GM21529 (cell line): ENCODE measurements around the gene CRYGN.

Experiments used
- ATAC-seq: cut with Tn5 transposase; IDR thresholded peaks from one replicate; pipeline ENCODE4 v1.9.1; 2021; ENCODE audit not compliant: unreplicated experiment

Gene CRYGN

GRCh38 chr7:151427705-151428377 lies 12.1 kb downstream of the CRYGN start:
- no peak for ATAC-seq

- ATAC-seq: no peak
Observed at GRCh38 chr7:151426904-151427704, 12.8 kb downstream of the CRYGN start.

GRCh38 chr7:151426441-151426903 lies 13.5 kb downstream of the CRYGN start:
- no peak for ATAC-seq

GRCh38 chr7:151425670-151426440 lies 14.1 kb downstream of the CRYGN start:
- no peak for ATAC-seq

- ATAC-seq: no peak
Observed at GRCh38 chr7:151424799-151425198, 15.1 kb downstream of the CRYGN start.

- ATAC-seq: no peak
Observed at GRCh38 chr7:151423936-151424335, 16.0 kb downstream of the CRYGN start.

- no peak for ATAC-seq
Observed at GRCh38 chr7:151423226-151423625, 16.7 kb downstream of the CRYGN start.

GRCh38 chr7:151422212-151422611 lies 17.7 kb downstream of the CRYGN start:
- ATAC-seq: no peak

- no peak for ATAC-seq
Observed at GRCh38 chr7:151420144-151420543, 19.8 kb downstream of the CRYGN start.

GRCh38 chr7:151416941-151417315 lies 23.0 kb downstream of the CRYGN start:
- no peak for ATAC-seq

GRCh38 chr7:151416112-151416940 lies 23.6 kb downstream of the CRYGN start:
- no peak for ATAC-seq

GRCh38 chr7:151415375-151416105 lies 24.4 kb downstream of the CRYGN start:
- no peak for ATAC-seq

GRCh38 chr7:151413241-151413640 lies 26.7 kb downstream of the CRYGN start:
- no peak for ATAC-seq

GRCh38 chr7:151412318-151412717 lies 27.6 kb downstream of the CRYGN start:
- no peak for ATAC-seq

GRCh38 chr7:151411551-151411950 lies 28.4 kb downstream of the CRYGN start:
- ATAC-seq: no peak

GRCh38 chr7:151410405-151411390 lies 29.2 kb downstream of the CRYGN start:
- no peak for ATAC-seq

GRCh38 chr7:151409667-151410404 lies 30.1 kb downstream of the CRYGN start, which contains the start of gene WDR86:
Gene WDR86 (minus strand): TSS chr7:151410038. CDS start chr7:151409589, 449 bp downstream.
- ATAC-seq: no peak
